ENCODE results near the gene VEGFA.

- TF ChIP-seq POLR2A (IDR thresholded peaks at IDR 0.05; ENCODE audit: low read depth, low read length) = no peak
- no peak for TF ChIP-seq POLR2AphosphoS5 (IDR thresholded peaks at IDR 0.05; ENCODE audit: low read depth, low read length)
These were observed 8.3 kb downstream of the VEGFA start for GRCh38 chr6:43778131-43778855.
